Left lung (tissue), 14 donors: ENCODE data around the gene RPL18A. TPM values are rescaled to one million over a fixed set of nuclear protein-coding genes. Genes with fewer than 3 reads are reported as not detected.

Experiments used
- ATAC-seq: fragments of 200-7000 bp; cut with Tn5 transposase; one replicate; pipeline ENCODE4 v1.9.1; 2020; ENCODE audit warnings: moderate library complexity
- DNase-seq, 4 donors: peaks; one replicate each; pipeline ENCODE4 v3.0.0-alpha.2; 2013 to 2020
- H3K27ac ChIP-seq, 2 donors: fragments of 200-600 bp; sonication (generic) in 1 of 2; one replicate each; pipeline versions ENCODE4 v1.5.0 to v1.8.0; 2020 to 2021
- H3K27me3 ChIP-seq, 2 donors: fragments of 200-600 bp; sonication (generic) in 1 of 2; one replicate each; pipeline versions ENCODE4 v1.5.0 to v1.8.0; 2020 to 2021
- H3K36me3 ChIP-seq, 2 donors: fragments of 200-600 bp; sonication (generic) in 1 of 2; one replicate each; pipeline versions ENCODE4 v1.5.0 to v1.8.0; 2020 to 2021
- H3K4me1 ChIP-seq, 2 donors: fragments of 200-600 bp; one replicate each; pipeline ENCODE4 v1.8.0; 2021
- H3K4me3 ChIP-seq, 2 donors: fragments of 200-600 bp; sonication (generic) in 1 of 2; one replicate each; pipeline versions ENCODE4 v1.5.0 to v1.8.0; 2020 to 2021; ENCODE audit warnings: mild to moderate bottlenecking in 1 of 2
- H3K9me3 ChIP-seq, 2 donors: fragments of 200-600 bp; sonication (generic) in 1 of 2; one replicate each; pipeline versions ENCODE4 v1.5.0 to v1.8.0; 2020 to 2021
- CTCF ChIP-seq, 2 donors: fragments of 200-600 bp; sonication (generic) in 1 of 2; IDR thresholded peaks; one replicate each; pipeline versions ENCODE4 v1.5.0 to v1.8.0; 2021; ENCODE audit warnings: antibody characterized with exemption in 2 of 2
- intact Hi-C, 2 donors: fragments of 100-400 bp; cut with DNase I; formaldehyde crosslinking; loops; one replicate each; pipeline versions ENCODE4 v1.11.2 to v1.14.2; 2022
- long read RNA-seq, 12 donors: library from polyadenylated mRNA in 2 of 12; unstranded in 2 of 12; transcript quantifications; one replicate each; pipeline ENCODE4 v2.0.0 and lab custom pipeline, GENCODE V29; 2019 to 2026
- polyA plus RNA-seq, 6 donors: library from polyadenylated mRNA; unstranded; fragments of 120-200 nt; gene quantifications; one replicate each; pipeline ENCODE4 v1.2.1, GENCODE V29; 2013; ENCODE audit not compliant: insufficient read length in 6 of 6
- total RNA-seq, 2 donors: library from RNA; stranded (reverse); fragmentation: NEBNext Ultra II Directional; extraction: Animal tissue kit (Norgen Biotek cat#: 25700); gene quantifications; one replicate each; pipeline ENCODE4 v1.2.1, GENCODE V29; 2021
- donor health status: DM: no; HTN: yes; CAD: no.
- donor health status: DM: no; HTN: no; CAD: no.

Gene RPL18A
- total RNA-seq = 1,000 to 10,000 TPM; 1,438 to 1,592 TPM
- 1,000 to 10,000 TPM; 1,124 to 1,497 (median 1,287) TPM for polyA plus RNA-seq
- long read RNA-seq, donor 1, transcript RPL18A-201 (5 exons, 665 nt) = major isoform, 245 of 349 reads
- long read RNA-seq, donor 1, transcript RPL18A-203 (4 exons, 1,084 nt) = minor isoform, 20 of 349 reads
- long read RNA-seq, donor 1, transcript RPL18A-207 (2 exons, 907 nt) = minor isoform, 13 of 349 reads
- long read RNA-seq, donor 1, partial matches to known transcripts = 68 of 349 reads
- long read RNA-seq, donor 1, other reads (novel, unspliced or antisense) = 0 of 349 reads
- long read RNA-seq, donor 2, transcript RPL18A-207 (2 exons, 907 nt) = minor isoform, 15 of 319 reads
- long read RNA-seq, donor 2, transcript RPL18A-203 (4 exons, 1,084 nt) = minor isoform, 26 of 319 reads
- long read RNA-seq, donor 2, transcript RPL18A-201 (5 exons, 665 nt) = major isoform, 186 of 319 reads
- long read RNA-seq, donor 2, partial matches to known transcripts = 89 of 319 reads
- long read RNA-seq, donor 2, other reads (novel, unspliced or antisense) = 0 of 319 reads
- long read RNA-seq, donor 3, transcript RPL18A-203 (4 exons, 1,084 nt) = minor isoform, 5 of 248 reads
- long read RNA-seq, donor 3, transcript RPL18A-201 (5 exons, 665 nt) = major isoform, 183 of 248 reads
- long read RNA-seq, donor 3, transcript RPL18A-207 (2 exons, 907 nt) = minor isoform, 14 of 248 reads
- long read RNA-seq, donor 3, partial matches to known transcripts = 43 of 248 reads
- long read RNA-seq, donor 3, other reads (novel, unspliced or antisense) = 0 of 248 reads
- long read RNA-seq, donor 4, transcript RPL18A-201 (5 exons, 665 nt) = major isoform, 1,557 of 1,596 reads
- long read RNA-seq, donor 4, transcript RPL18A-203 (4 exons, 1,084 nt) = minor isoform, 31 of 1,596 reads
- long read RNA-seq, donor 4, partial matches to known transcripts = 6 of 1,596 reads
- long read RNA-seq, donor 4, other reads (novel, unspliced or antisense) = 2 of 1,596 reads
- long read RNA-seq, donor 5, transcript RPL18A-207 (2 exons, 907 nt) = minor isoform, 15 of 243 reads
- long read RNA-seq, donor 5, transcript RPL18A-203 (4 exons, 1,084 nt) = minor isoform, 14 of 243 reads
- long read RNA-seq, donor 5, transcript RPL18A-201 (5 exons, 665 nt) = major isoform, 152 of 243 reads
- long read RNA-seq, donor 5, partial matches to known transcripts = 60 of 243 reads
- long read RNA-seq, donor 5, other reads (novel, unspliced or antisense) = 0 of 243 reads
- long read RNA-seq, donor 6, transcript RPL18A-201 (5 exons, 665 nt) = major isoform, 148 of 232 reads
- long read RNA-seq, donor 6, transcript RPL18A-203 (4 exons, 1,084 nt) = minor isoform, 10 of 232 reads
- long read RNA-seq, donor 6, transcript RPL18A-207 (2 exons, 907 nt) = minor isoform, 17 of 232 reads
- long read RNA-seq, donor 6, partial matches to known transcripts = 56 of 232 reads
- long read RNA-seq, donor 6, other reads (novel, unspliced or antisense) = 0 of 232 reads
- long read RNA-seq, donor 7, transcript RPL18A-201 (5 exons, 665 nt) = major isoform, 40 of 77 reads
- long read RNA-seq, donor 7, transcript RPL18A-207 (2 exons, 907 nt) = minor isoform, 11 of 77 reads
- long read RNA-seq, donor 7, transcript RPL18A-203 (4 exons, 1,084 nt) = minor isoform, 8 of 77 reads
- long read RNA-seq, donor 7, partial matches to known transcripts = 15 of 77 reads
- long read RNA-seq, donor 7, other reads (novel, unspliced or antisense) = 0 of 77 reads
- long read RNA-seq, donor 8, transcript RPL18A-203 (4 exons, 1,084 nt) = minor isoform, 10 of 142 reads
- long read RNA-seq, donor 8, transcript RPL18A-201 (5 exons, 665 nt) = major isoform, 114 of 142 reads
- long read RNA-seq, donor 8, transcript RPL18A-207 (2 exons, 907 nt) = minor isoform, 6 of 142 reads
- long read RNA-seq, donor 8, partial matches to known transcripts = 12 of 142 reads
- long read RNA-seq, donor 8, other reads (novel, unspliced or antisense) = 0 of 142 reads
- long read RNA-seq, donor 9, partial matches to known transcripts = 0 of 1 reads
- long read RNA-seq, donor 9, other reads (novel, unspliced or antisense) = 0 of 1 reads
- long read RNA-seq, donor 10, transcript RPL18A-201 (5 exons, 665 nt) = major isoform, 1,759 of 1,779 reads
- long read RNA-seq, donor 10, transcript RPL18A-203 (4 exons, 1,084 nt) = minor isoform, 7 of 1,779 reads
- long read RNA-seq, donor 10, partial matches to known transcripts = 9 of 1,779 reads
- long read RNA-seq, donor 10, other reads (novel, unspliced or antisense) = 4 of 1,779 reads
- long read RNA-seq, donor 11 = 0 reads
- long read RNA-seq, donor 12, transcript RPL18A-201 (5 exons, 665 nt) = major isoform, 97 of 134 reads
- long read RNA-seq, donor 12, transcript RPL18A-203 (4 exons, 1,084 nt) = minor isoform, 7 of 134 reads
- long read RNA-seq, donor 12, transcript RPL18A-207 (2 exons, 907 nt) = minor isoform, 6 of 134 reads
- long read RNA-seq, donor 12, partial matches to known transcripts = 24 of 134 reads
- long read RNA-seq, donor 12, other reads (novel, unspliced or antisense) = 0 of 134 reads

GRCh38 chr19:17859533-17860330 lies at the start of gene RPL18A:
TSS of gene RPL18A (plus strand) at chr19:17859910. CDS start at chr19:17859957, 47 bp downstream.
- peak; percentile 96 for ATAC-seq
- Histone ChIP-seq H3K4me3 (peak within 1 kb of the TSS; percentile 98 to 100), H3K4me1 (peaks cover 11 to 50% of the 10 kb centered on the region in 2 donors), H3K36me3 (peaks cover 9 to 35% of the 10 kb centered on the region in 2 donors), H3K27ac (peak within 1 kb of the TSS; percentile 71 to 86), H3K9me3 (no peaks in the 10 kb centered on the region), H3K27me3 (no peaks in the 10 kb centered on the region)
- intact Hi-C loops = loop anchor here in 1 of 2 donors (10.0 kb wide), 3 partner anchors 65 to 135 kb away; no protein-coding TSS in a partner anchor
- peak; percentile 98 to 100 (median 100) for DNase-seq
- peak; percentile 51 to 74 for TF ChIP-seq CTCF (IDR thresholded peaks at IDR 0.05)

- Histone ChIP-seq H3K27me3 (peaks cover 0 to 58% of the 10 kb centered on the region in 2 donors), H3K4me3 (no peak overlapping the region), H3K27ac (no peak overlapping the region), H3K36me3 (no peaks in the 10 kb centered on the region), H3K9me3 (no peaks in the 10 kb centered on the region), H3K4me1 (no peaks in the 10 kb centered on the region)
- DNase-seq (no peak), ATAC-seq (no peak)
- no peak for TF ChIP-seq CTCF (IDR thresholded peaks at IDR 0.05)
- intact Hi-C loops = no loop called here
Measured at GRCh38 chr19:17811103-17811502, 48.6 kb upstream of the RPL18A start.

GRCh38 chr19:17811681-17812080 lies 48.0 kb upstream of the RPL18A start:
- H3K27me3 ChIP-seq = peaks cover 0 to 63% of the 10 kb centered on the region in 2 donors
- TF ChIP-seq CTCF (IDR thresholded peaks at IDR 0.05) = no peak
- no peaks in the 10 kb centered on the region for H3K4me1 ChIP-seq
- intact Hi-C loops = no loop called here
- no peak for DNase-seq
- no peaks in the 10 kb centered on the region for H3K36me3 ChIP-seq
- H3K9me3 ChIP-seq = no peaks in the 10 kb centered on the region
- H3K4me3 ChIP-seq = no peak overlapping the region
- no peak overlapping the region for H3K27ac ChIP-seq
- no peak for ATAC-seq
